Skeletal muscle tissue (tissue), 4 donors: ENCODE measurements around the gene PEX5L. TPM values are rescaled to one million over a fixed set of nuclear protein-coding genes. Genes with fewer than 3 reads are reported as not detected.

Source experiments
- H3K27ac ChIP-seq: one replicate; pipeline ENCODE4 v1.7.0; 2013; ENCODE audit warnings: mild to moderate bottlenecking, low read depth, low read length, inconsistent platforms
- H3K27me3 ChIP-seq, 3 donors: one replicate each; pipeline ENCODE4 v1.7.0; 2013; ENCODE audit warnings: low read length in 3 of 3; ENCODE audit not compliant: control insufficient read depth in 3 of 3, insufficient read depth in 3 of 3
- H3K36me3 ChIP-seq, 3 donors: one replicate each; pipeline ENCODE4 v1.7.0; 2013; ENCODE audit warnings: low read length in 3 of 3; ENCODE audit not compliant: control insufficient read depth in 3 of 3, insufficient read depth in 3 of 3
- H3K4me1 ChIP-seq, 3 donors: one replicate each; pipeline ENCODE4 v1.7.0; 2013; ENCODE audit warnings: low read length in 3 of 3, mild to moderate bottlenecking in 3 of 3; ENCODE audit not compliant: control insufficient read depth in 3 of 3, insufficient read depth in 3 of 3
- H3K4me3 ChIP-seq, 3 donors: one replicate each; pipeline ENCODE4 v1.7.0; 2013; ENCODE audit warnings: low read length in 3 of 3
- H3K9ac ChIP-seq, 3 donors: one replicate each; pipeline ENCODE4 v1.7.0; 2013; ENCODE audit warnings: low read length in 3 of 3, mild to moderate bottlenecking in 3 of 3, moderate library complexity in 2 of 3, low read depth in 1 of 3
- H3K9me3 ChIP-seq, 3 donors: one replicate each; pipeline ENCODE4 v1.7.0; 2013; ENCODE audit warnings: low read length in 3 of 3; ENCODE audit not compliant: control insufficient read depth in 3 of 3
- total RNA-seq: library from RNA; depleted of rRNA; stranded (reverse); fragments of >200 nt; gene quantifications from one replicate; pipeline ENCODE4 v1.2.3, GENCODE V29; 2014
- donor health status: Osteomylitis.

The PEX5L gene
- total RNA-seq, 1 donor from 2014 or later: not detected

GRCh38 chr3:179973931-179974361 lies 62.8 kb downstream of the PEX5L start:
- Histone ChIP-seq H3K36me3 (no peaks in the 10 kb centered on the region), H3K4me3 (no peak overlapping the region), H3K9me3 (no peaks in the 10 kb centered on the region), H3K27me3 (no peaks in the 10 kb centered on the region), H3K9ac (no peak overlapping the region), H3K27ac (no peak overlapping the region), H3K4me1 (no peaks in the 10 kb centered on the region)

GRCh38 chr3:179972881-179973423 lies 63.8 kb downstream of the PEX5L start:
- Histone ChIP-seq H3K36me3 (no peaks in the 10 kb centered on the region), H3K9ac (no peak overlapping the region), H3K9me3 (no peaks in the 10 kb centered on the region), H3K4me1 (no peaks in the 10 kb centered on the region), H3K4me3 (no peak overlapping the region), H3K27ac (no peak overlapping the region), H3K27me3 (no peaks in the 10 kb centered on the region)

GRCh38 chr3:179971280-179971679 lies 65.5 kb downstream of the PEX5L start:
- Histone ChIP-seq H3K27me3 (peaks cover 0 to 3% (median 0%) of the 10 kb centered on the region in 3 donors), H3K9ac (no peak overlapping the region), H3K4me1 (no peaks in the 10 kb centered on the region), H3K9me3 (no peaks in the 10 kb centered on the region), H3K27ac (no peak overlapping the region), H3K36me3 (no peaks in the 10 kb centered on the region), H3K4me3 (no peak overlapping the region)

- Histone ChIP-seq H3K9ac (no peak overlapping the region), H3K4me1 (no peaks in the 10 kb centered on the region), H3K36me3 (no peaks in the 10 kb centered on the region), H3K9me3 (no peaks in the 10 kb centered on the region), H3K4me3 (no peak overlapping the region), H3K27ac (no peak overlapping the region), H3K27me3 (peaks cover 0 to 3% (median 0%) of the 10 kb centered on the region in 3 donors)
These were observed 66.0 kb downstream of the PEX5L start for GRCh38 chr3:179970746-179971145.

- Histone ChIP-seq H3K27ac (no peak overlapping the region), H3K36me3 (no peaks in the 10 kb centered on the region), H3K27me3 (peaks cover 0 to 3% (median 0%) of the 10 kb centered on the region in 3 donors), H3K4me1 (no peaks in the 10 kb centered on the region), H3K4me3 (no peak overlapping the region), H3K9me3 (no peaks in the 10 kb centered on the region), H3K9ac (no peak overlapping the region)
These were observed 67.2 kb downstream of the PEX5L start for GRCh38 chr3:179969525-179969924.

- Histone ChIP-seq H3K27ac (no peak overlapping the region), H3K9ac (no peak overlapping the region), H3K4me1 (no peaks in the 10 kb centered on the region), H3K27me3 (peaks cover 0 to 3% (median 0%) of the 10 kb centered on the region in 3 donors), H3K36me3 (no peaks in the 10 kb centered on the region), H3K9me3 (no peaks in the 10 kb centered on the region), H3K4me3 (no peak overlapping the region)
These were observed 69.1 kb downstream of the PEX5L start for GRCh38 chr3:179967622-179968021.

GRCh38 chr3:179964890-179965289 lies 71.8 kb downstream of the PEX5L start:
- H3K36me3 ChIP-seq: no peaks in the 10 kb centered on the region
- H3K4me1 ChIP-seq: no peaks in the 10 kb centered on the region
- no peaks in the 10 kb centered on the region for H3K9me3 ChIP-seq
- no peak overlapping the region for H3K9ac ChIP-seq
- no peak overlapping the region for H3K27ac ChIP-seq
- peaks cover 0 to 3% (median 0%) of the 10 kb centered on the region in 3 donors for H3K27me3 ChIP-seq
- H3K4me3 ChIP-seq: no peak overlapping the region

- no peaks in the 10 kb centered on the region for H3K9me3 ChIP-seq
- H3K36me3 ChIP-seq: no peaks in the 10 kb centered on the region
- H3K27me3 ChIP-seq: peaks cover 0 to 3% (median 0%) of the 10 kb centered on the region in 3 donors
- no peaks in the 10 kb centered on the region for H3K4me1 ChIP-seq
- H3K9ac ChIP-seq: no peak overlapping the region
- no peak overlapping the region for H3K27ac ChIP-seq
- no peak overlapping the region for H3K4me3 ChIP-seq
These were observed 73.9 kb downstream of the PEX5L start for GRCh38 chr3:179962629-179963387.

- Histone ChIP-seq H3K27ac (no peak overlapping the region), H3K4me1 (no peaks in the 10 kb centered on the region), H3K4me3 (no peak overlapping the region)
These were observed 75.0 kb downstream of the PEX5L start for GRCh38 chr3:179961703-179962078.

GRCh38 chr3:179961071-179961702 lies 75.5 kb downstream of the PEX5L start:
- no peaks in the 10 kb centered on the region for H3K36me3 ChIP-seq
- no peak overlapping the region for H3K4me3 ChIP-seq
- H3K4me1 ChIP-seq: no peaks in the 10 kb centered on the region
- H3K9me3 ChIP-seq: no peaks in the 10 kb centered on the region
- H3K27me3 ChIP-seq: no peaks in the 10 kb centered on the region
- no peak overlapping the region for H3K9ac ChIP-seq
- no peak overlapping the region for H3K27ac ChIP-seq

More at GRCh38 chr3:179961703-179962078, 75.0 kb downstream of the PEX5L start:
- Histone ChIP-seq H3K9me3 (no peaks in the 10 kb centered on the region), H3K27me3 (no peaks in the 10 kb centered on the region), H3K36me3 (no peaks in the 10 kb centered on the region), H3K9ac (no peak overlapping the region)
